ENCODE data around the gene HYI. TPM values are rescaled to one million over a fixed set of nuclear protein-coding genes. Genes with fewer than 3 reads are reported as not detected.

Gene HYI
- polyA plus RNA-seq, 1 of the 3 experiments (the other 2 are of a cell fraction) = 11.1 TPM

DNA sequence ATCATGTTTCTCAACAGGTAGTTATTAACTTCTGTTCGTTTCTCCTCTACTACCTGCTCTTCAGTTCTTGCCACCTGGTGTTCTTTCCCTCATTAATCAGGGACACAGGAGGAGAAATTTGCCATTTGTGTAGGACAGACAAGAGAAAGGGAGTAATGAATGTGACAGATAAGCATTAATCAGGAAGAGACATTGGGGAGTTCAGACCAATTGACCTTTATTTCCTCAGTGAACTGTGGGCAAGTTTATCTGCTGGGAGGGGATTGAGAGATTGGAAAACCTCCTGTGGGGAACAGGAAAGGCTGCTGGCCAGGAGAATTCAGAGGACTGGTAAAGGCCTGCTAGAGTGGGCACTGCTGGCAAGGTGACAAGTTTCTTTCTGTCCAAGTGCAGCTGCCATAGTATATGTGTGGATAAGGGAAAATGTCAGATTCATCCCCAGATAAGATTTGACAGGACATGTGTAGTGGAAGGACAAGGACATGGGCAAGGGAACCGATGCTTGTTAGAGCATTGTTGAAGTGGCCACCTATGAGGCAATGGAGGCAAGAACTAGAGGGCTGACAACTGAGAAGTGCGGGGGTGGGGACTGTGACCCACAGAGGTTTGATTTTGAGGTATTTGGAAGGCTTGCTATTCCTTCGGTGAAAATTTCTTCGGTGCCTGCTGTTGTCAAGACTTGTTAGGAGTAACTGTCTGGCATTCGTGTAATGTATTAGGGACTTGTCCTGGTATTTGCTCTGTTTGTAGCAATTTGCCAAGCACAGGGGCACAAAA is 51.5 kb downstream of the HYI start:
- Histone ChIP-seq H3K9ac (no peak overlapping the region), H3K9me3 (no peaks in the 10 kb centered on the region), H3K4me2 (no peak overlapping the region), H3K27ac (ENCODE audit: low read depth in 2 of 2, low read length in 1 of 2) (no peak overlapping the region), H3K36me3 (replicated peaks in 1 of 2; ENCODE audit: control insufficient read depth in 1 of 2, insufficient read depth in 2 of 2, low read length in 1 of 2) (peaks cover 29 to 31% of the 10 kb centered on the region in 2 experiments), H3F3A (replicated peaks; ENCODE audit: insufficient read depth) (no peaks in the 10 kb centered on the region), H3K27me3 (ENCODE audit: insufficient read depth) (no peaks in the 10 kb centered on the region), H3K4me3 (ENCODE audit: low read depth in 2 of 2, low read length in 1 of 2) (no peak overlapping the region), H2AFZ (ENCODE audit: low read depth) (no peak overlapping the region), H4K20me1 (ENCODE audit: insufficient read depth) (no peaks in the 10 kb centered on the region), H3K4me1 (ENCODE audit: control insufficient read depth in 1 of 2, insufficient read depth in 2 of 2, low read depth in 1 of 2, low read length in 1 of 2) (peaks cover 0 to 7% of the 10 kb centered on the region in 2 experiments; a peak in 1 of 4 replicates), H3K9me2 (no peaks in the 10 kb centered on the region), H3K79me2 (ENCODE audit: insufficient read depth) (peaks cover 26% of the 10 kb centered on the region; the same call in 1 of the 2 replicates)
- CTCF ChIA-PET = interaction anchor here (1.7 kb wide), 1 partner anchor 12 kb away, joined by 9 read pairs; no protein-coding TSS in a partner anchor
- WGBS (ENCODE audit: low lambda C conversion rate) = 94% methylated on average over 6 of the region's 6 CpGs
- POLR2A ChIA-PET = no interaction called here
- peak; percentile 82; the same call in 1 of the 2 replicates for TF ChIP-seq MXI1 (IDR thresholded peaks at IDR 0.05; ENCODE audit: low read depth, low read length)
- TF ChIP-seq, protein P1, sequence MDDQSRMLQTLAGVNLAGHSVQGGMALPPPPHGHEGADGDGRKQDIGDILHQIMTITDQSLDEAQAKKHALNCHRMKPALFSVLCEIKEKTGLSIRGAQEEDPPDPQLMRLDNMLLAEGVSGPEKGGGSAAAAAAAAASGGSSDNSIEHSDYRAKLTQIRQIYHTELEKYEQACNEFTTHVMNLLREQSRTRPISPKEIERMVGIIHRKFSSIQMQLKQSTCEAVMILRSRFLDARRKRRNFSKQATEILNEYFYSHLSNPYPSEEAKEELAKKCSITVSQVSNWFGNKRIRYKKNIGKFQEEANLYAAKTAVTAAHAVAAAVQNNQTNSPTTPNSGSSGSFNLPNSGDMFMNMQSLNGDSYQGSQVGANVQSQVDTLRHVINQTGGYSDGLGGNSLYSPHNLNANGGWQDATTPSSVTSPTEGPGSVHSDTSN (IDR thresholded peaks at IDR 0.05) = no peak
- DNase-seq = peak; percentile 46

Small RNAs within 50 kb of the gene (small RNA-seq; reads per million reads assigned to genes)
- gene MIR6735 = 0 reads per million in 7 experiments

Other genes starting within 250 kb of the HYI start
- not detected in 2 replicates for gene TMEM125, start 183.9 kb downstream of the HYI start, polyA plus RNA-seq (2012; rRNA removed)
- not detected in 2 replicates for gene C1orf210, start 168.3 kb downstream of the HYI start, polyA plus RNA-seq (2012; rRNA removed)
- 0.81 and 1.6 TPM in 2 replicates for gene TIE1, start 152.9 kb downstream of the HYI start, polyA plus RNA-seq (2012; rRNA removed)
- gene MPL, start 116.1 kb downstream of the HYI start, polyA plus RNA-seq (2012; rRNA removed) = not detected in 2 replicates
- 56.1 and 82.7 TPM in 2 replicates for gene CDC20, start 95.0 kb downstream of the HYI start, polyA plus RNA-seq (2012; rRNA removed)
- 127 and 182 TPM in 2 replicates for gene ELOVL1, start 85.9 kb downstream of the HYI start, polyA plus RNA-seq (2012; rRNA removed)
- gene MED8, start 64.1 kb downstream of the HYI start, polyA plus RNA-seq (2012; rRNA removed) = 33.7 and 42.9 TPM in 2 replicates
- 11.1 and 12.9 TPM in 2 replicates for gene SZT2, start 64.0 kb downstream of the HYI start, polyA plus RNA-seq (2012; rRNA removed)
- 67.6 and 72.7 TPM in 2 replicates for gene PTPRF, start 77.0 kb upstream of the HYI start, polyA plus RNA-seq (2012; rRNA removed)
- gene KDM4A, start 196.2 kb upstream of the HYI start, polyA plus RNA-seq (2012; rRNA removed) = 21.4 and 27.7 TPM in 2 replicates

Measured in SK-N-SH (cell line).